ENCODE data around the gene ZNF410.
A peak's percentile ranks its signal among the peaks of the same experiment; 100 is the strongest.
"Not testable (repeated sequence)": the region's sequence is repeated elsewhere in the genome, so short reads cannot be mapped to it uniquely, and the experiment has no call there.

ZNF410 gene

DNA sequence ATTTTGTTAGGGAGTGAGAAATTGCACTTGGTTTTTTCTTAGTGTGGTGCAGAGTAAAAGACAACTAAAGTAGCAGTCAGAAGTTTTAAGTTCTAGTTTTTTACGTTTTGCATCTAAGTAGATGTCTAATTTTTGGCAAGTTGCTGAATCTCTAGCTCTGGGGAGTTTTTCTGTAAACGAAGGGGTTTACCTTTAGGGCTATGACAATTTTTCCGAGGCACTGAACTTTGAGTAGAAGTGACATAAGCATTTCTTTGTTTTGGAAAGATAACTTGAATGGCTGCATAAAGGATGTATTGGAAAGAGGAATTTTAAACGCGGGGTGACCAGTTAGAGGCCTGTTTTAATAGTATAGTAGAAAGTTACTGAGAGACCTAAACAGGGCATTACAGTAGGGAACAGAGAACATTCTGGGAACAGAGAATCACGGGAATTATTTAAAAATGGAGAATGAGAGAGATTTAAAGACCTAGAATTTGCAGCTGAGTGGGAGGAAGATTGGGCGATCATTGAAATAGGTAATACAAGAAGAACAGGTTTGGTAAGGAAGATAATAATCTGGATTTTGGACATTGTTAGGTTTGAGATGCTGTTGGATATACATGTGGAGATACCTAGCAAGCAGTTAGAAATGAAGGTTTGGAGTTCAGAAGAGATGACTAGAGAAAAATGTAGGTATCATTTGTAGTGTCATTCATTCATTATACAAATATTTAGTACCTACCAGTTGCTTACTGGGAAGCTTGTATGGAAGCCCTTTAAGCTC, 1.2 kb downstream of the ZNF410 start:
- no peak for DNase-seq

GRCh38 chr14:73888460-73888725, 1.7 kb downstream of the ZNF410 start:
- no peak for DNase-seq

DNA sequence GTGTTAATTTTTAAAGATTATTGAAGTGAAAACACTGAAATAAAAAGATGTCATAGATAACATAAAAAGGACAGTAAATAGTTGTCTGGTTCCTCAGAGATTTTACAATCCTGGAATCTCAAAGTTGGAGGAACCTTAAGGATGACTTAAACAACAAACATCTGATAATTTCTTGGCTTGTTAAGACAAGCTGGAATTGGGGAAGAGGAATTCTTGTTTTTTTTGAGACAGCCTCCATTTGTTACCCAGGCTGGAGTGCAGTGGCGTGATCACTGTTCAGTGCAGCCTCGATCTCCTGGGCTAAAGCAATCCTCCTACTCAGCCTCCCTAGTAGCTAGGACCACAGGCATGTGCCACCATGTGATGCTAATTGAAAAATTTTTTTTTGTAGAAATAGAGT, 2.3 kb downstream of the ZNF410 start:
- DNase-seq = no peak

DNA sequence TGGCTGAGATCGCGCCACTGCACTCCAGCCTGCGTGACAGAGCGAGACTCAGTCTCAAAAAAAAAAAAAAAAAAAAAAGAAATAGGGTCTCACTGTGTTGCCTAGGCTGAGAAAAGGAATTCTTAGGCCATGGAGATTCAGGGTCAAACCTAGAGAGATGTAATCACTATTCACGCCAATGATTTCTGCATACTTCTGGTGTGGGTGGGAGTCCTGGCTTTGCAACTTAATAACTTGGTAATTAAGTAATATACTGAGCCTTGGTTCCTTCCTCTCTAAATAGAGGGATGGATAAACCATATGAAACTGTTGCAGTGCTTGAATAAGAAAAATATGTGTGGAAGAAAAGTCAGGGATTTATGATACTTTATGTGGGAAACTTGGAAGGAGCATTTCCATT, 2.7 kb downstream of the ZNF410 start:
- no peak for DNase-seq

GRCh38 chr14:73894180-73894687, 7.6 kb downstream of the ZNF410 start:
- DNase-seq = not testable (repeated sequence)

DNA sequence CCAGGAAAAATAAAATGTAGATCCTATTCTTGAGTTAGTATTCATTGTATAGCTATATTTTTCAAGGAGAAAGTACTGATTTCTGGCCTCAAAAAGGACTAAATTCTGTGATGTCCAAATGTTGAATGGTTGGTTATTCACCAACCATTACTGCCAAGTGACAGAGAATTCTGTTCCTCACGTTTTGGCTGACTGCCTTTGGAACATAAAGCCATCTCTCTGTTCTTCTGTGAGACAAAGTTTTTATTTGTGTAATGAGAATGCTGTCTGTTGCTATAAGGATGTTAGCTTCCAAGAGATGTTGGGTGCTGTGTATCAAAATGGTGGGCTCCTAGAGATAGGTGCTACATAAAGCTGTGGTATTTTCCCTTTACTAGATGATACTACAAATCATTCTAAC, 9.3 kb downstream of the ZNF410 start:
- no peak for DNase-seq

GRCh38 chr14:73896521-73896920, 9.9 kb downstream of the ZNF410 start:
- no peak for DNase-seq

- no peak for DNase-seq
These were observed 16.4 kb downstream of the ZNF410 start for GRCh38 chr14:73903028-73903427.

GRCh38 chr14:73909681-73910080, 23.0 kb downstream of the ZNF410 start:
- no peak for DNase-seq

DNA sequence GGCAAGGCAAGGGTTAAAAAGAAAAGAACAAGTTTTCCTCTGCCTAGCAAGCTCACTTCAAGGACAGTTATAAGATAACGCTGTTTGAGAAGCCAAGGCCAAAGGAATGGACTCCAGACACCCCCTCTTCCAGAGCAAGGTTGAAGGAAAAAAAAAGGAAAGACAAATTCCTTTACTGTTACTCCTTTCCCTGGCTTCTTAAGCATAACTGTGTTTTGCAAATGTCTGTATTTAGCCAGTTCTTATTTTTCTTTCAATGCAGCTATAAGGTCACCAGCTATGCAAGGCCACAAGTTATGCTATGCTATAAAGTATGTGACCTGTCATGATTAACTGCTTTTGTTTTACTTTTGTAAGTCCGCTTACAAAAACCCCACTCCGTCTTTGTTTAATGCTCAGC, 26.6 kb downstream of the ZNF410 start:
- DNase-seq = no peak

- DNase-seq = no peak
These were observed 29.7 kb downstream of the ZNF410 start for GRCh38 chr14:73916324-73916723.

GRCh38 chr14:73919457-73919856, 32.8 kb downstream of the ZNF410 start:
- not testable (repeated sequence) for DNase-seq

GRCh38 chr14:73924337-73924736, 37.7 kb downstream of the ZNF410 start:
- no peak for DNase-seq

GRCh38 chr14:73935666-73936065, 49.0 kb downstream of the ZNF410 start:
- no peak for DNase-seq

GRCh38 chr14:73936548-73936947, 49.9 kb downstream of the ZNF410 start:
- no peak for DNase-seq

DNA sequence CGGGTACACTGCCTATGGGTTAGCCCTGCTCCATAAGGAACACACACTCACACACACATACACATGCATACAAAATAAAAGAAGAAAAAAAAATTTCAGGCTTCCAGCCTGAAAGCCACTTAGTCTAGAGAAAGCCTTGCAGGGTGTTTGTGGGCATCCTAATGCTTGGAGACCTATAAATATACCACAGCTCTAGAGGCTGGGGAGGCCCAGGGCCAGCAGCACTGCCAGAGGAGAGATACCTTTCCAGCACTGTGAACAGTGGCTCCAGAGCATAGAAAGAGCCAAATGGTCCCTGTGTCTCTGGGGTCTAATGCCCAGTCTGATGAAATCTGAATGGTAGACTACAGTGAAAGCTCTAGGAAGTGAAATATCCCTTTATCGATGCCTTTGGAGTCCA, 50.4 kb downstream of the ZNF410 start:
- DNase-seq = no peak

- DNase-seq = no peak
These were observed 55.5 kb downstream of the ZNF410 start for GRCh38 chr14:73942180-73942579.

- no peak for DNase-seq
These were observed 56.4 kb downstream of the ZNF410 start for GRCh38 chr14:73943083-73943482.

- DNase-seq = no peak
These were observed 57.9 kb downstream of the ZNF410 start for GRCh38 chr14:73944432-73945158.

GRCh38 chr14:73945159-73945670, 58.6 kb downstream of the ZNF410 start:
- DNase-seq = no peak

GRCh38 chr14:73949752-73950734, 63.4 kb downstream of the ZNF410 start, which contains the start of the genes COQ6 and FAM161B:
TSS of gene COQ6 (plus strand) at chr14:73950302. CDS start at chr14:73950333, 31 bp downstream.
TSS of gene FAM161B (minus strand) at chr14:73950094. CDS start at chr14:73950026, 68 bp downstream.
- peak; percentile 96 for DNase-seq

DNA sequence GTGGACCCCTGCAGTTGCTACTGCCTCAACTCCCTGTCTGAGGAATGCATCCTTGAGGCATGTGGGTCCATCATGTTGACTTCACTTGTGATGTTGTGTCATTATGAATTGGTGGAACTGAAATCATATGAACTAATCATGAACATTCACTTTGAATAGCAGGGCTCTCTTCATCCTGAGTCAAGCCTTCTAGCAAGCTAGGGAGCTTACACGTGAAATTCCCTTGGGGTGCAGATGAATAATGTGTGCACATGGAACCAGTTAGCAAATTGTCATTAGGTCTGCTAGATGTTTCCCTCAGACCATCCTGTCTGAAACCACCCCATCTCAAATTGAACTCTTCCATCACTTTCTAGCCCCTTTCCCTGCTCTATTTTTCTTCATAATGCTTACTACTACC, 67.1 kb downstream of the ZNF410 start:
- DNase-seq = no peak

GRCh38 chr14:73955674-73956073, 69.0 kb downstream of the ZNF410 start:
- no peak for DNase-seq

All from left hindlimb (tissue), 1 donor.